Mesenchymal stem cell (in vitro differentiated cells and primary cell): ENCODE results near the gene HTR2C.

ENCODE experiments used
- DNase-seq: peaks from one replicate; pipeline ENCODE4 v3.0.0-alpha.2; 2013
- H2AFZ ChIP-seq: one replicate; pipeline ENCODE4 v1.6.1; 2013; ENCODE audit warnings: low read depth, mild to moderate bottlenecking, control low read depth, inconsistent platforms, low read length, moderate library complexity
- H2AK5ac ChIP-seq: 2 replicates; pipeline ENCODE4 v1.6.1; 2013; ENCODE audit warnings: low read length, moderate library complexity, mild to moderate bottlenecking, inconsistent platforms; ENCODE audit not compliant: severe bottlenecking
- H2BK120ac ChIP-seq: one replicate; pipeline ENCODE4 v1.6.1; 2013; ENCODE audit warnings: low read depth, mild to moderate bottlenecking, inconsistent platforms, low read length, moderate library complexity
- H2BK12ac ChIP-seq, 2 experiments: one replicate each; pipeline ENCODE4 v1.6.1; 2013; ENCODE audit warnings: inconsistent platforms in 2 of 2, low read length in 2 of 2, mild to moderate bottlenecking in 2 of 2, moderate library complexity in 2 of 2, control low read depth in 1 of 2
- H2BK15ac ChIP-seq: one replicate; pipeline ENCODE4 v1.6.1; 2013; ENCODE audit warnings: mild to moderate bottlenecking, low read depth, inconsistent platforms; ENCODE audit not compliant: poor library complexity, severe bottlenecking
- H2BK5ac ChIP-seq: 2 replicates; pipeline ENCODE4 v1.6.1; 2013; ENCODE audit warnings: low read depth, mild to moderate bottlenecking, low read length, control low read depth, inconsistent platforms; ENCODE audit not compliant: poor library complexity, severe bottlenecking
- H3K14ac ChIP-seq, 2 experiments: one replicate each; pipeline ENCODE4 v1.6.1; 2013; ENCODE audit warnings: inconsistent platforms in 2 of 2, low read length in 2 of 2, control low read depth in 1 of 2, mild to moderate bottlenecking in 1 of 2, moderate library complexity in 1 of 2
- H3K18ac ChIP-seq, 2 experiments: one replicate each; pipeline ENCODE4 v1.6.1; 2013; ENCODE audit warnings: inconsistent platforms in 2 of 2, low read length in 2 of 2, control low read depth in 1 of 2, low read depth in 1 of 2, mild to moderate bottlenecking in 1 of 2
- H3K23ac ChIP-seq, 2 experiments: one replicate each; pipeline ENCODE4 v1.6.1; 2013; ENCODE audit warnings: inconsistent platforms in 2 of 2, low read length in 2 of 2, mild to moderate bottlenecking in 2 of 2, moderate library complexity in 2 of 2, control low read depth in 1 of 2
- H3K27ac ChIP-seq: 2 replicates; pipeline ENCODE4 v1.5.1; 2013; ENCODE audit warnings: mild to moderate bottlenecking, moderate library complexity, low read length, control low read depth, inconsistent platforms; ENCODE audit not compliant: poor library complexity, severe bottlenecking
- H3K27me3 ChIP-seq, 2 experiments: 2 replicates each; pipeline versions ENCODE4 v1.6.1 to v1.7.0; 2013; ENCODE audit warnings: low read length in 2 of 2, mild to moderate bottlenecking in 2 of 2, moderate library complexity in 2 of 2, control low read depth in 1 of 2, inconsistent platforms in 1 of 2; ENCODE audit not compliant: control insufficient read depth in 1 of 2, insufficient read depth in 1 of 2
- H3K36me3 ChIP-seq, 2 experiments: 2 replicates each; pipeline versions ENCODE4 v1.6.1 to v1.7.0; 2013; ENCODE audit warnings: low read length in 2 of 2, control low read depth in 1 of 2, inconsistent platforms in 1 of 2, low read depth in 1 of 2, mild to moderate bottlenecking in 1 of 2; ENCODE audit not compliant: insufficient read depth in 2 of 2, control insufficient read depth in 1 of 2
- H3K4ac ChIP-seq, 2 experiments: one replicate each; pipeline ENCODE4 v1.6.1; 2013; ENCODE audit warnings: inconsistent platforms in 2 of 2, low read length in 2 of 2, mild to moderate bottlenecking in 2 of 2, moderate library complexity in 2 of 2, control low read depth in 1 of 2, low read depth in 1 of 2
- H3K4me1 ChIP-seq: 2 replicates; pipeline ENCODE4 v1.6.1; 2013; ENCODE audit warnings: low read depth, low read length, control low read depth; ENCODE audit not compliant: control insufficient read depth, insufficient read depth
- H3K4me2 ChIP-seq: 2 replicates; pipeline ENCODE4 v1.6.1; 2013; ENCODE audit warnings: low read length, mild to moderate bottlenecking, inconsistent platforms; ENCODE audit not compliant: poor library complexity, severe bottlenecking
- H3K4me3 ChIP-seq, 2 experiments: 2 replicates each; pipeline versions ENCODE4 v1.5.1 to v1.7.0; 2013; ENCODE audit warnings: low read length in 2 of 2, mild to moderate bottlenecking in 2 of 2, control low read depth in 1 of 2, low read depth in 1 of 2; ENCODE audit not compliant: insufficient read depth in 1 of 2
- H3K79me1 ChIP-seq: replicated peaks from 2 replicates; pipeline ENCODE4 v1.6.1; 2013; ENCODE audit warnings: mild to moderate bottlenecking, control low read depth, low read length, inconsistent platforms; ENCODE audit not compliant: poor library complexity, severe bottlenecking
- H3K9ac ChIP-seq: 2 replicates; pipeline ENCODE4 v1.7.0; 2013; ENCODE audit warnings: mild to moderate bottlenecking, low read length, moderate library complexity
- H3K9me3 ChIP-seq: 2 replicates; pipeline ENCODE4 v1.7.0; 2013; ENCODE audit warnings: mild to moderate bottlenecking, low read length; ENCODE audit not compliant: control insufficient read depth
- H4K8ac ChIP-seq: one replicate; pipeline ENCODE4 v1.6.1; 2013; ENCODE audit warnings: inconsistent platforms, mild to moderate bottlenecking, low read length, moderate library complexity
- H4K91ac ChIP-seq: one replicate; pipeline ENCODE4 v1.6.1; 2013; ENCODE audit warnings: mild to moderate bottlenecking, low read length, inconsistent platforms
- WGBS: methylation state at CpG from one replicate; pipeline ENCODE4 v1.1.7; 2013; ENCODE audit warnings: mixed read lengths; 5-methylcytosine and 5-hydroxymethylcytosine counted together

The HTR2C gene

GRCh38 chrX:114766541-114766940 lies 182.7 kb downstream of the HTR2C start:
- no CpG with 5 or more reads among the region's 1 CpG for WGBS
- H3K4me1 ChIP-seq: no peaks in the 10 kb centered on the region

DNA sequence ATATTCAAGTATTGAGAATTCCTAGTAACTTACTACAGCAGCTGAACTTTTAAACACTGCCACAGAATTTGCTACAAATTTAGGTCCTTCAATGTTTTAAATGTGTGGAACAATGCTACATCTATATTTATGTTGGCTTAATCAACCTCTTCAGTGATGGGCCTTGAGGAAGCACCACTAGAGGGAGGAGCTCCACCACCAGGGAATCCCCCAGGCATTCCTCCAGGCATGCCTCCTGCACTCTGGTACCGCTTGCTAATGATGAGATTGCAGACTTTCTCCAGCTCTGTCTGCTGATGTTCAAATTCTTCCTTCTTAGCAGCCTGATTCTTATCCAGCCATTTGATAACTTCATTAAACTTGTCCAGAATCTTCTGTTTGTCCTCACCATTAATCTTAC lies 190.8 kb downstream of the HTR2C start:
- Histone ChIP-seq H2AFZ (no peak overlapping the region), H3K18ac (no peak overlapping the region)
- WGBS: 73% methylated on average over 1 of the region's 1 CpG

More at GRCh38 chrX:114766541-114766940, 182.7 kb downstream of the HTR2C start:
- no peak overlapping the region for H2AK5ac ChIP-seq
- no peaks in the 10 kb centered on the region for H3K36me3 ChIP-seq
- H2BK5ac ChIP-seq: no peak overlapping the region
- H3K4ac ChIP-seq: no peak overlapping the region
- no peak overlapping the region for H3K14ac ChIP-seq
- H3K9me3 ChIP-seq: peaks cover 9% of the 10 kb centered on the region
- H2BK15ac ChIP-seq: no peak overlapping the region
- no peak overlapping the region for H2AFZ ChIP-seq
- no peak overlapping the region for H3K23ac ChIP-seq
- H3K27me3 ChIP-seq: no peaks in the 10 kb centered on the region
- no peak overlapping the region for H3K9ac ChIP-seq
- H3K79me1 ChIP-seq: no peaks in the 10 kb centered on the region
- DNase-seq: no peak
- no peak overlapping the region for H2BK12ac ChIP-seq
- no peak overlapping the region for H2BK120ac ChIP-seq
- H3K4me2 ChIP-seq: no peak overlapping the region
- no peak overlapping the region for H4K8ac ChIP-seq
- H3K4me3 ChIP-seq: no peak overlapping the region
- no peak overlapping the region for H3K27ac ChIP-seq
- no peak overlapping the region for H3K18ac ChIP-seq
- H4K91ac ChIP-seq: no peak overlapping the region

DNA sequence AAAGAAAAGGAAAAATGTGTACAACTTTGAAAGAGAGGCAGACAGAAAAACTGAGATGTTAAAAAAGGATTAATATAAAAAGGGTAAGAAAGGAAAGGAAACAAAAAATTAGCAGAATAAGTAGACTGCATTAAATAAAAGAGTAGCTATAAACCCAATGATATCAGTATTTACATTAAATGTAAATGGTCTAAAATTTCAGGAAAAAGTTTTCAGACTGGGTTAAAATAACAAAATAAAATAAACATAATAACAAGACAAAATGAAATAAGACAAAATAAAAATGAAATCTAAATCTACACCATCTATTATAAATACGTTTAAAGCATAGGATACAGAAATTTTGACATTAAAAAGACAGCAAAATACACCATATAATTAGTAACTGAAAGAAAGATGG lies 199.0 kb downstream of the HTR2C start:
- H3K4ac ChIP-seq: no peak overlapping the region
- no peak overlapping the region for H2BK120ac ChIP-seq
- H3K27me3 ChIP-seq: no peaks in the 10 kb centered on the region
- no peak for DNase-seq
- no peak overlapping the region for H3K14ac ChIP-seq
- H2AFZ ChIP-seq: no peak overlapping the region
- no peak overlapping the region for H4K8ac ChIP-seq
- H2AK5ac ChIP-seq: no peak overlapping the region
- H3K23ac ChIP-seq: no peak overlapping the region
- peaks cover 17% of the 10 kb centered on the region for H3K9me3 ChIP-seq
- no peak overlapping the region for H3K4me3 ChIP-seq
- no peak overlapping the region for H3K27ac ChIP-seq
- no CpG with 5 or more reads among the region's 1 CpG for WGBS
- no peak overlapping the region for H3K9ac ChIP-seq
- no peak overlapping the region for H2BK5ac ChIP-seq
- H2BK12ac ChIP-seq: no peak overlapping the region
- H4K91ac ChIP-seq: no peak overlapping the region
- H2BK15ac ChIP-seq: no peak overlapping the region
- no peak overlapping the region for H3K18ac ChIP-seq
- H3K36me3 ChIP-seq: no peaks in the 10 kb centered on the region
- no peak overlapping the region for H3K4me2 ChIP-seq
- no peaks in the 10 kb centered on the region for H3K4me1 ChIP-seq
- H3K79me1 ChIP-seq: no peaks in the 10 kb centered on the region

More for the DNA sequence above, 190.8 kb downstream of the HTR2C start:
- Histone ChIP-seq H3K27ac (no peak overlapping the region), H2AK5ac (no peak overlapping the region), H3K14ac (no peak overlapping the region), H3K79me1 (no peaks in the 10 kb centered on the region), H4K8ac (no peak overlapping the region), H3K4ac (no peak overlapping the region), H3K27me3 (no peaks in the 10 kb centered on the region), H3K4me3 (no peak overlapping the region), H3K23ac (no peak overlapping the region), H2BK5ac (no peak overlapping the region), H3K4me2 (no peak overlapping the region), H4K91ac (no peak overlapping the region), H2BK12ac (no peak overlapping the region), H3K4me1 (no peaks in the 10 kb centered on the region), H3K9ac (no peak overlapping the region), H3K36me3 (no peaks in the 10 kb centered on the region), H2BK15ac (no peak overlapping the region), H2BK120ac (no peak overlapping the region), H3K9me3 (peaks cover 9% of the 10 kb centered on the region)
- no peak for DNase-seq

GRCh38 chrX:114787061-114787460 lies 203.2 kb downstream of the HTR2C start:
- no peaks in the 10 kb centered on the region for H3K27me3 ChIP-seq
- no peak overlapping the region for H2AK5ac ChIP-seq
- H2BK120ac ChIP-seq: no peak overlapping the region
- no peak overlapping the region for H4K91ac ChIP-seq
- H4K8ac ChIP-seq: no peak overlapping the region
- H2BK5ac ChIP-seq: no peak overlapping the region
- no peaks in the 10 kb centered on the region for H3K79me1 ChIP-seq
- WGBS: 91% methylated on average over 3 of the region's 3 CpGs
- H3K9me3 ChIP-seq: peaks cover 17% of the 10 kb centered on the region
- no peak overlapping the region for H3K9ac ChIP-seq
- H3K23ac ChIP-seq: no peak overlapping the region
- no peak overlapping the region for H2AFZ ChIP-seq
- H3K4me1 ChIP-seq: no peaks in the 10 kb centered on the region
- H3K4me2 ChIP-seq: no peak overlapping the region
- no peak overlapping the region for H2BK15ac ChIP-seq
- H3K36me3 ChIP-seq: no peaks in the 10 kb centered on the region
- H3K18ac ChIP-seq: no peak overlapping the region
- no peak for DNase-seq
- H3K4me3 ChIP-seq: no peak overlapping the region
- no peak overlapping the region for H3K4ac ChIP-seq
- H3K14ac ChIP-seq: no peak overlapping the region
- H2BK12ac ChIP-seq: no peak overlapping the region
- no peak overlapping the region for H3K27ac ChIP-seq
